GM21717 (cell line): ENCODE measurements around the gene PLBD2.

Experiments used
- ATAC-seq: cut with Tn5 transposase; IDR thresholded peaks from one replicate; pipeline ENCODE4 v1.9.1; 2021; ENCODE audit warnings: mild to moderate bottlenecking, moderate library complexity; ENCODE audit not compliant: unreplicated experiment

The PLBD2 gene

DNA sequence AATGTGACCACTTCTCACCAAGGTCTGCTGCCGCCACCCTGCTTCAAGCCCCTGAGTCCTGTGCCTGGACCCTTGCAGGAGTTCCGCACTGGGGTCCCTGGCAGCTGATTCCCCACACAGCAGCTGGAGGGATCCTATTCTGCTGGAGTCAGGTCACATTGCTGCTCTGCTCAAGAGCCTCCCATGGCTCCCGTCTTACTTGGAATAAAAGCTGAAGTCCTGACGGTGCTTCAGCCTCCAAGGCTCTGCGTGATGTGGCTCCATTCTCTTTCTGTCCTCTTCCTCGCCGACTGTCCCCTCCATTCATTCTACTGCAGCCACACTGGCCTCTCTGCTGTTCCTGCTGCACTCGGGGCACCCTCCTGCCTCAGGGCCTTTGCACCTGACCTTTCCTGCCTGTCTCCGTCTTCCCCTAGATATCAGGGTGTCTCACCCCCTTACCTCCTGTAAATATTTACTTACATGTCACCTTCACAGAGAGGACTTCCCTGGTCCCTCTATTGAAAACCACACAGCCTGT lies 56.2 kb downstream of the PLBD2 start:
- no peak for ATAC-seq

DNA sequence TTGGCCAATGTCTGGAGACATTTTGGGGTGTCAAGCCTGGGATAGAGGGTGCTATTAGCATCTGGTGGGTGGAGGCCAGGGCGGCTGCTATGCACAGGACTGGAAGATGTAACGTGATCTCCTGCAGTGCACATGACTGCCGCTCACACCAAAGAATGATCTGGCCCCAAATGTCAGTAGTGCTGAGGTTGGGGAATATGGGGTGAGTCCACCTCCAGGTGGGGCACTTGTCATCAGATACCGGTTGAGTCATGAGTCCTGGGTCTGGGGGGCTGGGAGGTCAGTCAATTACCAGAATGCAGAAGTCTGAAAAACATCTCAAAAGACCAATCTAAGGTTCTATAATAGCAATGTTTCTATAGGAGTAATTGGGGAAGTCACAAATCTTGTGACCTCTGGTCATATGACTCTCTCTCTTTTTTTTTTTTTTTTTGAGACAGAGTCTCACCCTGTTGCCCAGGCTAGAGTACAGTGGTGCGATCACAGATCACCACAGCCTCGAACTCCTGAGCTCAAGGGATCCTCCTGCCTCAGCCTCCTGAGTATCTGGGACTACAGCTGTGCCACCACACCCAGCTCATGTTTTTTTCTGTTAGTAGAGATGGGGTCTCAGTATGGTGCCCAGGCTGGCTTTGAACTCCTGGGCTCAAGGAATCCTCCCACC lies 57.8 kb downstream of the PLBD2 start:
- ATAC-seq: no peak

DNA sequence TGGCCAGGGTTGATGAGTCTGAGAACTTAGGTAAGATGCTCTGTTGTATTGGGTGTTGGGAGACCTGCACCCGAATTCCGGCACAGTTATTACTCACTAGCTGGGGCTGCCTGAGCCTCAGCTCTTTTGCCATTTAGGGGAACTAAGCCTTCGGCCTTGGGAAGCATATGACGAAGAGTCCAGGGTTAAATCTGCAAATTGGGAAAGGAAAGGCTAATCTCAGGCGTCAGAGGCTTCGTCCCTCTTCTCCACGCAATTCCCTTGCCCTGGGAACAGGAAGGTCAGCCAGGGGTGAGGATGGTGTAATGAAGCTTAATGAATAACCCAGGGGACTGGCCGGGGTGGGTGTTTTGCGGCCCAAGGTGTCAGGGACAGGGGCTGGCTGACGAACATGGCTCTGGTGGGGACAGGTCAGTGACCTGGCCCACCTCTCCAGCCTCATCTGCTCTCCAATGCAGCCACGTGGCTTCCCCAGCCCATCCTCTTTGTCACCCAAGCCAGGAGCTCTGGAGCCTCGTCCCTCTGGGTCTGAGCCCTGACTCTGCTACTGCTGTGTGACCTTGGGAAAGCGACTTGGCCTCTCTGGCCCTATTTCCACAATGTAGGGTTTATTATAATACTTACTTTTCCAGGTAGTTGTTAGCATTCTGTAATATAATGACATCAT lies 60.0 kb downstream of the PLBD2 start:
- ATAC-seq: no peak

DNA sequence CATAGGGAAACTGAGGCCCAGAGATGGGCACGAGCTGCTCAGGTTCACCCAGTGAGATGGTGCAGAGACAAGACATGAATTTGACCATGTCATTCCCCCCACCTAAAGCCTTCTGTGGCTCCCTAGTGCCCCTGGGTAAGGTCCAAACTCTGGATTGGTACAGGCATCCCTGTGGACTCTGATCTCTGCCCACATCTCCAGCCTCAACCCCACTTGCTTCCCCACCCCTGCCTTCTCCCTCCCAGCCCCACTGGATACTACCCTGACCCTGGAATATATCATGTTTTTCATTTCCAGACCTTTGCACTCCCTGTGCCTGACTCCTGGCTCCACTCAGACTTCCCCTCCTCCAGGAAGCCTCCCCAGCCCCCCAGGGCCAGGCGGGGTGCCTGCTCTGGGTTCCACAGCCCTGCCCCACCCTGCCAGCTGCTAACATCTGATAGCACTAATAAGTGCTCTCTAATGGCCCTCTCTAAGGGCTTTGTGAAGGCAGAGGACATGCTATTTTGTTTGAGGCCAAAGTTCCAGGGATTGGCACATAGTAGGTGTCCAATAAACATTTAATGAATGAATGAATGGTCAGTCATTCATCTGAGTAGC lies 62.7 kb downstream of the PLBD2 start:
- ATAC-seq: no peak

DNA sequence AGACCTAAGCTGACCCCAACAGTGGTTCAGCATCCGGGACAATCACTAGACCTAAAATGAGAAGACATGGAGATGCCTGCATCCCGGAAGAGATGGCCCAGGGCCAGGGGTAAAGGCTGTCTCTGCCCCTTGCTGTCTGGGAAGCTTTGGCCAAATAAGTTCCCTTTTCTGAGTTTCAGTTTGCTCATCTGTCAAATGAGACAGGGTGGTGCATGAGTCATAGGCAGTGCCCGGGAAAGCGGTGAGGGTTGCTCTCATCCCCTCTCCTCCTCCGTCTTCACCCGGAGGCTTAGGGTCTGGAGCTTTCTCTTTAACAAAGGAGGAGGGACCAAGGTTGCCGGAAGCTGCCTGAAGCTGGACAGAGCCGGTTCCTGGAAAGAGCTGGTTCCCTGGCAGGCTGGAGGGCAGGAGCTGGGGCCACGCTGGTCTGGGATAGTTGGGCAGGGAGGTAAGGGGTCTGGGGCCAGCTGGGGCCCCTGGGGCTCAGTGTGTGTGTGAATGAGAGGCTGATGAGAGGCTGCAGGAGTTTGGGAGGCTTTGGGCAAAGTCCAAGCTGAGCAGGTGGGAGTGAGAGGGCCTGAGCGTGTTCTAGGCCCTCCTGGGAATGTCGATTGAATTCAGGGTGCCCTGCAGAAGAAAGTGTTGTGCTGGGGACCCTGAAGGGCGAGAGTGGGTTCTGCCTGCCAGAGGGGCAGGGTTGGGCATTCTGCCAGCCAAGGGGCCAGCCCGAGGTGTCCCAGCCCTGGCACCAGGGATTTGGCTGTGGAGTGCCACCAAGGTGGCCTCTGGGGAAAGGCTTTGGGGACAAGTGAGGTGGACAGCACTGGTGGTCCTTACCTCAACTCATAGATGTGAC lies 63.9 kb downstream of the PLBD2 start, which contains the start of gene SDSL:
TSS of gene SDSL (plus strand) at position 351 of the 856 bp plus-strand sequence. CDS start 5,603 bp downstream, outside the sequence.
- peak; percentile 86 for ATAC-seq

DNA sequence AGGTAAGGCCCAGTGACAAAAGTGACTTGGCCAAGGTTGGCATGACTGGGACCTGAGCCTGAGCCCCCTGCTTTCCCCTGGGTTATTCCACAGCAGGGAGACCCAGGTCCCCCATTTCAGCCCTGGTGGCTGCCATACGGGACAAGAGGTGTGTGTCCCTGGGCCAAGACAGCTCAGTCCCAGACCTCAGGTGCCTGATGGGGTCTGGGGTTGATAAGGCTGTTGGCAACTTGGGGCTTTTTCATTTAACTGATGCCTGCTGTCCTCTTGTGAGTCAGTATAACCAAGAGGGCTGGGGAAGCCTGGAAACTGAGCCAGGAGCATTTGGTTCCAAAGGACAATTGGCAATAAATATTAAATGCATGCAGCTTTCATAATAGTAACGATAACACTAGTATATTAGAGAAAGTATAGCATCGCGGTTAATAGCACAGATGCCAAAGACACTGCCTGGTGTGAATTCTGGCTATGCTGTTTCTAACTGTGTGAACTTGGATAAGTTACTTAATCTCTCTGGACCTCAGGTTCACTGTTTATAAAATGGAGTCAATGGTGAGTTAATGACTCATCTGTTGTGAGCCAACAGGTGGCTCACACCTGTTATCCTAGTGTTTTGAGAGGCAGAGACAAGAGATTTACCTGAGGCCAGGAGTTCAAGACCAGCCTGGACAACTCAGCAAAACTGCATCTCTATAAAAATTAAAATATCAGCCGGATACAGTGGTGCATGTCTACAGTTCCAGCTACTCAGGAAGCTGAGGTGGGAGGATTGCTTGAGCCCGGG lies 64.7 kb downstream of the PLBD2 start:
- ATAC-seq: no peak

DNA sequence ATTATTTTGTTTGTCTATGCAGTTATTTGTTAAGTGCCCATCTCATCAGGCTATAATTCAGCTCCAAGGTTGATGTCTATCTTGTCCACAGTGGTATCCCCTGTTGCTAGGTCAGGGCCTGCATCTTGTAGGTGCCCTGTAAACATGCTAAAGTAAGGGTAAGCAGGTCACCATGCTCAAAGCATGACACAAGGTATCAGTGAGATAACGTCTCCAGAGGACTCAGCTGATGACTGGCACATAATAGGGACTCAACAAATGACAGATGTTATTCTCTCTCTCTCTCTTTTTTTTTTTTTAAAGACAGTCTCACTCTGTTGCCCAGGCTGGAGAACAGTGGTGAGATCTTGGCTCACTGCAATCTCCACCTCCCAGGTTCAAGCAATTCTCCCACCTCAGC lies 66.1 kb downstream of the PLBD2 start:
- ATAC-seq: no peak

DNA sequence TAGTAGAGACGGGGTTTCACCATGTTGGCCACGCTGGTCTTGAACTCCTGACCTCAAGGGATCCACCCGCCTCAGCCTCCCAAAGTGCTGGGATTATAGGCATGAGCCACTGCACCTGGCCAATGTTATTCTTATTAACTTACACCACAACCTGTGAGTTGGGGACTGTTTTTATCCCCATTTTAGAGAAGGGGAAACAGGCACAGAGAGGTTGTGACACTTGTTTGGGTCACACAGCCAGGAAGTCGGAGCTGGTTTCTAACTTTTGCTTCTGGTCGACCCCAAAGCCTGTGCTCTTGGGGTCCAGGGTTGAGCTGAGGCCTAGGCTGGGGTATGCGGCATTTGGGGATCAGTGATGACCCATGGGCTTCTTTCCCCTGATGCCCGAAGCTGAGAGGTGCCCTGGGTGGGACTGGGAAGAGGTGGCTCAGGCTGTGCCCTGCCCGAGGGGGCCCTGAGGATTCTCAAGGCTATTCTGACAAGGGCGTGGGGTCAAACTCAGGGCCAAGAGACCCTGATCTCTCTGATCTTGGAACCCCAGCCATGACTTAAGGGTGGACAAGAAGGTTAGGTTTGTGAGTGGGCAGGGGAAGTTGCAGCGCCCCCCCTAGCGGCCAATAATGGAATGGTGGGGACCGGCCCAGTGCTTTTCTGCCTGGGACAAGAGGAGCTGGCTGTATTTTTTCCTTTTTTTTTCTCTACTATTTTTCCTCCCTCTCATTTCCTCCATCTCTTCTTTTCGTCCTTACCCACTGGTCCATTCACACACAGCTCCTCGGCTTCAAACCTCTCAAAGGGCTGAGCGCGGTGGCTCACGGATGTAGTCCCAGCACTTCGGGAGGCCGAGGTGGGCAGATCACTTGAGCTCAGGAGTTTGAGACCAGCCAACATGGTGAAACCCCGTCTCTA lies 66.8 kb downstream of the PLBD2 start:
- ATAC-seq: no peak

DNA sequence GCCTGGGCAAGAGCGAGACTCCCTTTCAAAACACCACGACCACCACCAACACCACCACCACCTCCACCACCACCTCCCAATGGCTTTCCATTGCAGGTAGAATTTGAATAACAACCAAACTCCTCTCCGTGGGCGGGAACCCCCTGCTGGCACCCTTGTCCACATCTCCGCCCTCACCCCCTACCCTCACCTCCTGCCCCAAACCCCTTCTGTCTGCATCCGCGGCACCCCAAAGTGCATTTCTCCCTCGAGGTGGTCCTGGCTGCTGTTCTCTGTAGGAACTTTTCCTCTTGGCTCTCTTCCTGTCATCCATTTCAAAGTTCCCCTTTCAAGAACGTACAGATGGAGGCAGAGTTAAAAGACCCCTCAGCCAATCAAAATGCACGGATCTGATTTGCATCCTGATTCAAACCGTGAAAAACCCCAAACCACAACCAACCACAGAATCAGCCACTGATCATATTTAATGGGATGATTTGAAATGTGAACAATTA lies 67.6 kb downstream of the PLBD2 start:
- no peak for ATAC-seq

DNA sequence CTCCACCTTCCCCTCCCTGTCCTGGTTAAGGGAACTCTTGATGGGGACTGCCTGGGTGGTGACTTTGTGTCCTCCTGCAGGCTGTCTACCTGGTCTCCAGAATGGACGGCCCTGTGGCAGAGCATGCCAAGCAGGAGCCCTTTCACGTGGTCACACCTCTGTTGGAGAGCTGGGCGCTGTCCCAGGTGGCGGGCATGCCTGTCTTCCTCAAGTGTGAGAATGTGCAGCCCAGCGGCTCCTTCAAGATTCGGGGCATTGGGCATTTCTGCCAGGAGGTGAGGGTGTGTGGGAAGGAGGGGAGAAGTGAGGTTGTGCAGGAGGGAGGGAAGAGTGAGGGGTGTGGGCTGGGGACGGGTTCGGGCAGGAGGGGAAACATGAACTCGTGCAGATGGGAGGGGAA lies 69.5 kb downstream of the PLBD2 start:
- no peak for ATAC-seq

DNA sequence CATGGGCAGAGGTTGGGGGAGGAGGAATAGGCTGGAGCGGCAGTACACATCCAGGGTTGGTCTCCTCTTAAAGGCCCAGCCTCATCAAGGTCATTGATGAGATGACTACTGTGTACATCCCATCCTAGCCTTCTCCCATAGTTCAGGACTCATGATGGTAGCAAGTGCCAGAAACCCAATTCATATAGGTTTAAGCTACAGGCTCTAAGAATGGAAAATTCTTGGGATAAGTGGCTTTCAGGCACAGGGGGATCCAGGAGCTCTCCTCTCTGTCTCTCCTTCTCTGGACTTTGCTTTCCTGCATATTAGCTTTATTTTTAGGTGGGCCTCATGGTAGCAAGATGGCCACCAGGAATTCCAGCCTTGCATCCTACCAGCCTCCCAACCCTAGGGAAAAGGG lies 70.1 kb downstream of the PLBD2 start:
- ATAC-seq: no peak

DNA sequence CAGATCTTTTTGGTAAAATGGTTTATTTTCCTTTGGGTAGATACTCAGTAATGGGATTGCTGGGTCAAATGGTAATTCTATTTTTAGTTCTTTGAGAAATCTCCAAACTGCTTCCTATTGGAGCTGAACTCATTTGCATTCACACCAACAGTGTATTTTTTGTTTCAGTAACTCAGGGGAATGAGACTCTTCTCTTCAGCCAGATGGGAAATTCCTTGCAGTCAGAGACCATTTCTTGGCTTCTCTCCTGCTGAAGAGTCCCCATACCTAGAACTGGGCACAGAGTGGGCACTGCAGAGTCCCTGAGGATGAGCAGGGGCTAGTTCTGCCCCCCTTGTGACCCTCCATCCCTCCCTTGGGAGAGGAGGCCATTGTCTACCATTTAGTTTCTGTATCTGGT lies 74.6 kb downstream of the PLBD2 start:
- no peak for ATAC-seq

DNA sequence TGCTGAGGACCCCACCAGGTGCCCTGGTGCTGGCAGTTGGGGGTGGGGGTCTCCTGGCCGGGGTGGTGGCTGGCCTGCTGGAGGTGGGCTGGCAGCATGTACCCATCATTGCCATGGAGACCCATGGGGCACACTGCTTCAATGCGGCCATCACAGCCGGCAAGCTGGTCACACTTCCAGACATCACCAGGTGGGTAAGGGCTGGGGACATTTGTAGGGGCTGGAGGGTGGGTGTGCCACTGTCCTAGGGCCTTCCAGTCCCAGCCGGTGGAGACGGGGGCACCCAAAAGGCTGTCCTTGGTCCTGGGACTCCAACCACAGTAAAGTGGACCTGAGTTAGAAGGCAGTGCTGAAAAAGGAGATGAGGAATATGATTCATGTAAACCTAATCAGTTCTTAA lies 77.0 kb downstream of the PLBD2 start:
- no peak for ATAC-seq

DNA sequence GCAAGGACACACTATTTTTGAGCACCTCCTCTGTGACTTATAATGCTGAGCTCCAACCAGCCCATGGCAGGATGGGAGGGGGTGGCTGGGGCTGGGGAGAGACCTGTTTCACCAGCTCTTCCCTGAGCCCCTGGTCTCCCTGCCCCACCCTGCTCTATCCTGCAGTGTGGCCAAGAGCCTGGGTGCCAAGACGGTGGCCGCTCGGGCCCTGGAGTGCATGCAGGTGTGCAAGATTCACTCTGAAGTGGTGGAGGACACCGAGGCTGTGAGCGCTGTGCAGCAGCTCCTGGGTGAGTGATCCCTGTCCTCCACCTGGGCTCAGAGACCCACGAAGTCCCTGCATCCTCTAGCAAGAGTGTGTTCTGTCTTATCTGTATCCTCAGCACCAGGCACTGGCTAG lies 78.2 kb downstream of the PLBD2 start:
- no peak for ATAC-seq

DNA sequence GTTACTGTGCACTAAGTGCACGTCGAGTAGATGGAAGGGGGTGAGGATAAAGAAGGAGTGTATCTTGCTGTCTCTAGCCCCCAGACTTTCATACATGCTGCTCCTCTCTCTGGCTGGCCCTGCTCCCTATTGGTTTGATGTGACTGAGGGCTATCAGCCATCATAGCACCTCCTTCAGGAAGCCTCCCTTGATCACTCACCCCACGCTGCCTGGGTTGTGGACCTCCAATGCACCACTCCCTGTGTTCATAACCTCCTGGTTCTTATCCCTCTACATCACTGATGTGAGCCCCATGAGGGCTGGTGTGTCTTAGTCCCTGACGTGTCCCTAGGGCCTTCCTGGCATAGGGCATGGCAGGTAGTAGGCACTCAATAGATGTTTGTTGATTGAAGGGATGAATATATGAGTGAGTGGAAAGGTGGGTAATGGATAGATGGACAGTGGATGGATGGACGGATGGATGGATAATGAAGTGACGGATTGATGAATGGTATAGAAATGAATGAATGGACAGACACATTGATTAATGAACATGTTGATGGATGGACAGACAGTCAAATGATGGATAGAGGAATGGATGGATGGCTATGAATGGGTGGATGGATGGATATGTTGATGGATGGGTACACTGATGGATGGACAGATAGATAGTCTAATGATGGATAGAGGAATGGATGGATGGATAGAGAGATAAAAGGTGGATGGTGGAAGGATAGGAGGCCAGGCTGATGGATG lies 78.8 kb downstream of the PLBD2 start:
- no peak for ATAC-seq

DNA sequence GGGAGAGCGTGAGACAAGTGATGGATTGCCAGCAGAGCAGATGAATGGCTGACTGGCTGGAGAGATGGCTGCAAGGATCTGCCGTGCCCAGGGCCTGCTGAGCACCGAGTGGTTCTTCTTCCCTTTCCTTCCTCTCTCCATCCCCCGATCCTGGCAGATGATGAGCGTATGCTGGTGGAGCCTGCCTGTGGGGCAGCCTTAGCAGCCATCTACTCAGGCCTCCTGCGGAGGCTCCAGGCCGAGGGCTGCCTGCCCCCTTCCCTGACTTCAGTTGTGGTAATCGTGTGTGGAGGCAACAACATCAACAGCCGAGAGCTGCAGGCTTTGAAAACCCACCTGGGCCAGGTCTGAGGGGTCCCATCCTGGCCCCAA lies 79.3 kb downstream of the PLBD2 start:
- ATAC-seq: no peak

DNA sequence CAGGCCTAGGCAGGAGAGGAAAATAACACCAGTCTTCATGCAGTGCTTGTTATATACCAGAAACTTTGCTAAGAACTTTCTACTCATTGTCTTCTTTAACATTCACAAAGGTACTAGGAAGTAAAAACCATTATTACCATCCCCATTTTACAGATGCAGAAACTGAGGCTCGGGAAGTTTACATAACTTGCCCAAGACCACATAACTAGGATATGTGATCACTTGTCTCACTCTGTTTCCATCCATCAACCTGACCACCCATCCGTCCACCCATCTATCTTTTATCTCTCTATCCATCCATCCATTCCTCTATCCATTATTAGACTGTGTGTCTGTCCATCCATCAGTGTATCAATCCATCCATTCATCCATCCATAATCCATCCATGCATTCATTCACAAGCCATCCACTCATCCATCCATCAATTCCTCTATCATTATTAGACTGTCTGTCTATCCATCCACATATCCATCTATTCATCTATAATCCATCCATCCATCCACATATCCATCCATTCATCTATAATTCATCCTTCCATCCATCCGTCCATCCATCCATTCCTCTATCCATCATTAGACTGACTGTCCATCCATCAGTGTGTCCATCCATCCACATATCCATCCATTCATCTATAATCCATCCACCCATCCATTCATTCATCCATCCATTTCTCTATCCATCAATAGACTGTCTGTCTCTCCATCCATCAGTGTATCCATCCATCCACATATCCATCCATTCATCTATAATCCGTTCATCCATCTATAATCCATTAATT lies 80.3 kb downstream of the PLBD2 start:
- no peak for ATAC-seq

DNA sequence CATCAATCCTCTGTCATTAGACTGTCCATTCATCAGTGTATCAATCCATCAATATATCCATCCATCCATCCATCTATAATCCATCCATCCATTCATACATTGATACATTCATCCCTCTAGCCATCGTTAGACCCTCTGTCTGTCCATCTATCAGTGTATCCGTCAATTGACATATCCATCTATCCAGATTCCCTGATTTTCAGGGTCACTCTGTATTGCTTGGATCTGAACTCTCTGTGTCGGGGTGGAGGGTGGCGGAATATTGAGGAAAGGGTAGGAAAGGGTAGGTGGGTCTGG lies 80.9 kb downstream of the PLBD2 start:
- no peak for ATAC-seq
